Heart left ventricle (tissue), 13 donors: ENCODE data around the gene RAVER1.
"Not testable (repeated sequence)": the region's sequence is repeated elsewhere in the genome, so short reads cannot be mapped to it uniquely, and the experiment has no call there.

Experiments used
- CTCF ChIP-seq, 12 donors: fragments of 200-600 bp; sonication (generic) in 4 of 12; IDR thresholded peaks; one replicate each; pipeline versions ENCODE4 v1.5.0 to v1.8.0; 2018 to 2022; ENCODE audit warnings: antibody characterized with exemption in 12 of 12, mild to moderate bottlenecking in 5 of 12
- POLR2A ChIP-seq, 2 donors: fragments of 450-650 bp; IDR thresholded peaks; one replicate each; pipeline ENCODE4 v1.6.1; 2017; ENCODE audit warnings: antibody characterized with exemption in 2 of 2, mild to moderate bottlenecking in 2 of 2, moderate library complexity in 2 of 2
- donor health status: ischemic (EF 13 %, LVEDD 7.1; RV severe dilation, severe dysfunction).
- donor health status: DM: no; HTN: yes; CAD: no.
- donor health status: DM: no; HTN: no; CAD: no.
- donor health status: ischemic (EF 25% LVEDD 6.9; RV normal size, moderate dysfunction).
- donor health status: ischemic (EF 25% LVEDD 5.7; RV mildly dilated, moderate dysfunction).
- donor health status: ischemic (EF 35%, LVEDD 5.7; RV mildly dilated, moderate dysfunction).
- donor health status: nonischemic (EF 11% LVEDD 7.7; RV severe dilation, severe dysfunction).
- donor health status: DM: yes; HTN: yes; CAD: no.
- donor health status: PGD.
- donor health status: ischemic (EF 29% LVEDD 5.4; RV normal size, mild dysfunction).
- donor health status: nonischemic (EF 23%, LVEDD 6.1; RV moderate dilation, normal function).

DNA sequence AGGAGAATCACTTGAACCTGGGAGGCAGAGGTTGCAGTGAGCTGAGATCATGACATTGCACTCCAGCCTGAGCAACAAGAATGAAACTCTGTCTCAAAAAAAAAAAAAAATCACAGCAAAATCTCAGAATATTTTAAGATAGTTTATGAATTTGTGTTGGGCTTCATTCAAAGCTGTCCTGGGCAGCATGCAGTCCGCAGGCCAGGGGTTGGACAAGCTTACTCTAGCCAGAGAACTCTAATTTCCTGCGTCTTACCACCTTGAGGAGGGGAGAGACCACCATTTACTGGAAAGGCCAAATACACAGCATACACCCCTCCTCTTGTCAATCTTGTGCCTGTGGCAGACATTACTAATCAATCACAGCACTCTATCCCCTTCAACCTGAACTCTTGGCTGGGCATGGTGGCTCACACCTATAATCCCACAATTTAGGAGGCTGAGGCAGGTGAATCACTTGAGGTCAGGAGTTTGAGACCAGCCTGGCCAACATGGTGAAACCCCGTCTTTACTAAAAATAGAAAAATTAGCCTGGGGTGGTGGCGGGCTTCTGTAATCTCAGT, 33.7 kb upstream of the RAVER1 start:
- not testable (repeated sequence) for TF ChIP-seq CTCF, POLR2A (IDR thresholded peaks at IDR 0.05)
